Measurements from ENCODE around the gene CIAO2B.

Gene CIAO2B

DNA sequence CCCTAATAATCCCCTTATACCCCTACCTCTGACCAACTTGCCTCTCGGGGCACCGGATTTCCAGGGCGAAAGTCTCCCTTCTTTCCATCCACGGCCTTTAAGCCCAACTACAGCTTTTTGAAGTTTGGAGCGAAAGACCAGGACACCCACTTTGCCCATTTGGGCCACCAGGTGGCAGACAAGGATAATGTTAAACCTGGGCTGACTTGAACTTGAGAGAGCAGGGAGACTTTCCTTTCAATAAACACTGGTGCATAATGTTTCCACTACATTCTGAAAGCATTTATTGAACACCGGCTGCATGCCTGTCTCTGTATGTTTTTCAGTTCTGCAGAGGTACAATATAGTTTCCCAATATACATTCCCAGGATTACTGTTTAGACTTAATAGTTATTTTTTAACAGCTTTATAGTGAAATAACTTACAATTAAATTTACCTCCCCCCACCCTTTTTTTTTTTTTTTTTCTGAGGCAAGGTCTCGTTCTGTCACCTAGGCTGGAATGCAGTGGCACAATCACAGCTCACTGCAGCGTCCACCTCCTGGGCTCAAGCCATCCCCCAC, 20.0 kb upstream of the CIAO2B start:
- H3K4me3 ChIP-seq (ENCODE audit: low read depth, low read length) = no peak overlapping the region
- no peak overlapping the region for H3K27ac ChIP-seq (ENCODE audit: low read depth, low read length)
- H3K36me3 ChIP-seq (ENCODE audit: control insufficient read depth, insufficient read depth, low read length) = no peaks in the 10 kb centered on the region
- H3K9ac ChIP-seq (ENCODE audit: low read depth, low read length) = no peak overlapping the region
- H3K27me3 ChIP-seq (ENCODE audit: control insufficient read depth, insufficient read depth, low read length) = peaks cover 16% of the 10 kb centered on the region
- peaks cover 3% of the 10 kb centered on the region; the same call in 1 of the 2 replicates for H3K4me1 ChIP-seq (ENCODE audit: control insufficient read depth, insufficient read depth, low read length)
- no peaks in the 10 kb centered on the region; the same call in 1 of the 2 replicates for H3K9me3 ChIP-seq (ENCODE audit: control insufficient read depth, insufficient read depth, low read length)

DNA sequence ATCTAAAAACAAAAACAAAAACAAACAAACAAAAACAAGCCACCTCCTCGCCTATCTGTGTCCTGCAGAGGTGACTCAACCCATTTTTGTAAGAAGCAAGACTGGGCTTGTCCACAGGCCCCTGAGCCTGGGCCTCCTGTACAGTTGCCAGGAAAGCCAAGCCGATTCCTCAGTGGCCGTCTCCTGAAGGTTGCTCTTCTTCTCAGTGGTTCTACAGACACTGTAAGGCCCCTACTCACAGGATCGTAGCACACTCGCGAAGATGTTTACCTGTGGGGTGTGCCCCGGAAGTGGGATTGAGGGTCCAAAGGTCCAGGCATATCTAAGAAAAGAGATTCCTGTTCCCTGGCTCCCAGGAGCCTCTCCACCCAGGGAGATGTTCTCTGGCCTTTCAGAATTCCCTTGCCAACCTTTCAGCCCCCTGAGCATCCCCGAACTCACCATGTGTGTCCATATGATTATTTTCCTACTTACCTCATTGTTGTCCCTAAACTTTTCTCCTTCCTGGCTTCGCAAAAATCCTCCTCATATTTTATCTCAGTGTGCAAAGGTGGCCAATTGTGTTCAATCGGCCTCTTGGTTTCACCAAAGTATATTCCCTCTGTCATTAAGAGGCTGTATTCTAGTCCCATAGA, 19.4 kb upstream of the CIAO2B start:
- Histone ChIP-seq H3K9me3 (ENCODE audit: control insufficient read depth, insufficient read depth, low read length) (no peaks in the 10 kb centered on the region; the same call in 1 of the 2 replicates), H3K9ac (ENCODE audit: low read depth, low read length) (no peak overlapping the region), H3K27ac (ENCODE audit: low read depth, low read length) (no peak overlapping the region), H3K27me3 (ENCODE audit: control insufficient read depth, insufficient read depth, low read length) (peaks cover 22% of the 10 kb centered on the region), H3K4me1 (ENCODE audit: control insufficient read depth, insufficient read depth, low read length) (peaks cover 3% of the 10 kb centered on the region; the same call in 1 of the 2 replicates), H3K36me3 (ENCODE audit: control insufficient read depth, insufficient read depth, low read length) (no peaks in the 10 kb centered on the region), H3K4me3 (ENCODE audit: low read depth, low read length) (no peak overlapping the region)

DNA sequence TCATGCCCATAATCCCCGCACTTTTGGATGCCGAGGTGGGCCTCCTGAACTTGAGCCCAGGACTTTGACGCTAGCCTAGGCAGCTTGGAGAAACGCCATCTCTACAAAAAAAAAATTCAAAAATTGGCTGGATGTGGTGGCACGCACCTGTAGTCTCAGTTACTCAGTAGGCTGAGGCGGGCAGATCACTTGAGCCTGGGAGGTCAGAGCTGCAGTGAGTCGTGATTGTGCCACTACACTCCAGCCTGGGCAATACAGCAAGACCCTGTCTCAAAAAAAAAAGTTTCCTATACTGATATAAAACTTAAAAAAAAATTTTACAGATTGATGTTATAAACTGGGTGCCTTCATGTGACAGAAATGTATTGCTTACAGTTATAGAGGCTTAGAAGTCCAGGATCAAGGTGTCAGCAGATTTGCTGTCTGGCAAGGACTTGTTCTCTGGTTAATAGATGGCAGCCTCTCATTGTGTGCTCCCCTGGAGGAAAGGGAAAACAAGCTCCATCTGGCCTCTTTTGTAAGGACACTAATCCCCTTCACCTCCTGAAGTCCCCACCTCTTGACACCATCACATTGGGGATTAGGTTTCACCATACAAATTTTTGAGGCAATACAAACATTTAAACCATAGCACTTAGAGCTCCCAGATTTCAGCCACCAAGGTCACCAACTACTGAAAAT, 18.4 kb upstream of the CIAO2B start:
- Histone ChIP-seq H3K27ac (ENCODE audit: low read depth, low read length) (no peak overlapping the region), H3K9me3 (ENCODE audit: control insufficient read depth, insufficient read depth, low read length) (no peaks in the 10 kb centered on the region; the same call in 1 of the 2 replicates)

DNA sequence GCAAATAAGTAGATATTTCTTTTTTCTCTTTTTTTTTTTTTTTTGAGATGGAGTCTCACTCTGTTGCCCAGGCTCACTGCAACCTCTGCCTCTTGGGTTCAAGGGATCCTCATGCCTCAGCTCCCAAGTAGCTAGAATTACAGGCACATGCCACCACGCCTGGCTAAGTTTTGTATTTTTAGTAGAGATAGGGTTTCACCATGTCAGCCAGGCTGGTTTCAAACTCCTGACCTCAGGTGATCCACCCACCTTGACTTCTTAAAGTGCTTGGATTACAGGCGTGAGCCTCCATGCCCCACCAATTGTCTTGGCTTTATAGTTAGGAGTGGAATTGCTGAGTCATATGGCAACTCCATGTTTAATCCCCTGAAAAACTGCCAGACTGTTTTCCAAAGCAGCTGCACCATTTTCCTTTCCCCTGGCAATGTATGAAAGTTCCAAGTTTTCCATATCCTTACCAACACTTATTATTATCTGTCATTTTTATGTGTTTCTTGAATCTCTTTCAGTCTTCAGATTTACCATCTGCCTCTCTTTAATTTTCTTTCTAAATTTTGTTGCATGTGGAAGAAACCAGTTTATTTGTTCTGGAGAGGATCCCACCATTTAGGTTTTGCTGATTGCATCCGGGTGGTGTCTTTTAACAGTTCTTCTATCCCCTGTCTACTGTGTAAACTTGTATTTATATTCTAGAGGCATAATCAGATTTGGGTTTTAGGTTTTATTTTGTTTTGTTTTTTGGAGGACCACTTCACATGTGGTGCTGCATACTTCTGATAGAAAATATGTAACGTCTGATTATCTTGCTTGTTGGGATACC, 17.0 kb upstream of the CIAO2B start:
- H3K27ac ChIP-seq (ENCODE audit: low read depth, low read length) = no peak overlapping the region
- H3K36me3 ChIP-seq (ENCODE audit: control insufficient read depth, insufficient read depth, low read length) = no peaks in the 10 kb centered on the region
- peaks cover 36% of the 10 kb centered on the region for H3K27me3 ChIP-seq (ENCODE audit: control insufficient read depth, insufficient read depth, low read length)
- H3K9ac ChIP-seq (ENCODE audit: low read depth, low read length) = no peak overlapping the region
- no peak overlapping the region for H3K4me3 ChIP-seq (ENCODE audit: low read depth, low read length)
- peaks cover 3% of the 10 kb centered on the region; the same call in 1 of the 2 replicates for H3K4me1 ChIP-seq (ENCODE audit: control insufficient read depth, insufficient read depth, low read length)
- no peaks in the 10 kb centered on the region; the same call in 1 of the 2 replicates for H3K9me3 ChIP-seq (ENCODE audit: control insufficient read depth, insufficient read depth, low read length)

More for the DNA sequence above, 18.4 kb upstream of the CIAO2B start:
- H3K9ac ChIP-seq (ENCODE audit: low read depth, low read length) = no peak overlapping the region
- no peak overlapping the region for H3K4me3 ChIP-seq (ENCODE audit: low read depth, low read length)
- H3K36me3 ChIP-seq (ENCODE audit: control insufficient read depth, insufficient read depth, low read length) = no peaks in the 10 kb centered on the region
- H3K27me3 ChIP-seq (ENCODE audit: control insufficient read depth, insufficient read depth, low read length) = peaks cover 32% of the 10 kb centered on the region
- H3K4me1 ChIP-seq (ENCODE audit: control insufficient read depth, insufficient read depth, low read length) = peaks cover 3% of the 10 kb centered on the region; the same call in 1 of the 2 replicates

GRCh38 chr16:66950437-66950836, 16.2 kb upstream of the CIAO2B start:
- H3K4me1 ChIP-seq (ENCODE audit: control insufficient read depth, insufficient read depth, low read length) = peaks cover 3% of the 10 kb centered on the region; the same call in 1 of the 2 replicates
- H3K36me3 ChIP-seq (ENCODE audit: control insufficient read depth, insufficient read depth, low read length) = no peaks in the 10 kb centered on the region
- no peak overlapping the region for H3K4me3 ChIP-seq (ENCODE audit: low read depth, low read length)
- H3K27me3 ChIP-seq (ENCODE audit: control insufficient read depth, insufficient read depth, low read length) = peaks cover 36% of the 10 kb centered on the region
- H3K9ac ChIP-seq (ENCODE audit: low read depth, low read length) = no peak overlapping the region
- no peaks in the 10 kb centered on the region; the same call in 1 of the 2 replicates for H3K9me3 ChIP-seq (ENCODE audit: control insufficient read depth, insufficient read depth, low read length)
- H3K27ac ChIP-seq (ENCODE audit: low read depth, low read length) = no peak overlapping the region

DNA sequence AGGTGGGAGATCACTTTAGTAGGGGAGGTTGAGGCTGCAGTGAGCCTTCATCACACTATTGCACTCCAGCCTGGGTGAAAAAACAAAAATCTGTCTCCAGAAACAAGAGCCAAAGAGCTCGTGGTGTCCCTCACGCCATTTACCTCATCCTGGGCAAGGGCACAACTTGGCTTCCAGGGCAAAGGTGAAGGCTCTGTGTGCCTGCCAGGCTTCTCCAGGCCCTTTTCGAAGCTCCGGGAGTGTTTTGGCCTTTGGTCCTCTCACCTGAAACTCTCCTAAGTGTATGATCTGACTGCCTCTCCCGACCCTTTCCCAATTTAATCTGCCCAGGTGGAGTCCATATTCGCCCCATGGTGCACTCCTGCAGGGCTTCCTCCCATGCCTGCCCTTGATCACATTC, 15.3 kb upstream of the CIAO2B start:
- H3K9me3 ChIP-seq (ENCODE audit: control insufficient read depth, insufficient read depth, low read length) = no peaks in the 10 kb centered on the region; the same call in 1 of the 2 replicates
- no peak overlapping the region for H3K4me3 ChIP-seq (ENCODE audit: low read depth, low read length)
- H3K4me1 ChIP-seq (ENCODE audit: control insufficient read depth, insufficient read depth, low read length) = peaks cover 3% of the 10 kb centered on the region; the same call in 1 of the 2 replicates
- H3K27ac ChIP-seq (ENCODE audit: low read depth, low read length) = no peak overlapping the region
- no peaks in the 10 kb centered on the region for H3K36me3 ChIP-seq (ENCODE audit: control insufficient read depth, insufficient read depth, low read length)
- peaks cover 36% of the 10 kb centered on the region for H3K27me3 ChIP-seq (ENCODE audit: control insufficient read depth, insufficient read depth, low read length)
- no peak overlapping the region for H3K9ac ChIP-seq (ENCODE audit: low read depth, low read length)

- peaks cover 2% of the 10 kb centered on the region; the same call in 1 of the 2 replicates for H3K36me3 ChIP-seq (ENCODE audit: control insufficient read depth, insufficient read depth, low read length)
- peak overlapping the region; percentile 52; the same call in 1 of the 2 replicates for H3K4me3 ChIP-seq (ENCODE audit: low read depth, low read length)
- H3K9ac ChIP-seq (ENCODE audit: low read depth, low read length) = no peak overlapping the region
- H3K9me3 ChIP-seq (ENCODE audit: control insufficient read depth, insufficient read depth, low read length) = no peaks in the 10 kb centered on the region; the same call in 1 of the 2 replicates
- peaks cover 3% of the 10 kb centered on the region; the same call in 1 of the 2 replicates for H3K4me1 ChIP-seq (ENCODE audit: control insufficient read depth, insufficient read depth, low read length)
- peaks cover 36% of the 10 kb centered on the region for H3K27me3 ChIP-seq (ENCODE audit: control insufficient read depth, insufficient read depth, low read length)
- H3K27ac ChIP-seq (ENCODE audit: low read depth, low read length) = no peak overlapping the region
Measured at GRCh38 chr16:66948837-66949225, 14.6 kb upstream of the CIAO2B start.

DNA sequence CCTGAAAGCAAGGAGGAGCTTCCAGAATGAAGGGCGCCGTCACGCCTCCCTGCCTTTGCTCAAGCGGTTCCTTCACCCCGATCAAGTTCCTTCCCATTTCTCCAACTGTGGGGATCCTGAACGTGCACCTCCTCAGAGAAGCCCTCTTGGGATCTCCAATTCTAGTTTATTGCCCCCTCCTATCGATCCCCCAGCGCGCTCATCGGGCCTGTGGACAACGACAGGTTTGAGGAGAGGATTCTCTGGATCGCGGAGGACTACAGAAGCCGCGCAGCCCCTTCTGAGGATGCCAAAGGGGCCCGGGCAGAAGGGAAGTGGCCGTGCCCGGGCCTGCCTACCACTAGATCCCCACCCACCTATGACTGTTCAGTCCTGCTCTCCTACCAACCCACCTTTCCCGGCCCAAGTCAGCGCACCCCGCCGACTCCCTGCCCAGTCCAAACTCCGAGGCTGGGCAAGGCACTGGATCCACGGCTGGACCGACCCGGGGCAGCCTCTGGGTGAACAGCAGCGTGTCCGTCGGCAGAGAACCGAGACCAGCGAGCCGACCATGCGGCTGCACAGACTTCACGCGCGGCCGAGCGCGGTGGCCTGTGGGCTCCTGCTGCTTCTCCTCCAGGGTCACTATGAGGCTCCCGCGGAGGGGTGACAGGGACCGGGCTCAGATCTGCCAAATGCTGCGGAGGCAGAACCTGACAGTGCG, 14.1 kb upstream of the CIAO2B start:
- Histone ChIP-seq H3K27ac (ENCODE audit: low read depth, low read length) (no peak overlapping the region), H3K27me3 (ENCODE audit: control insufficient read depth, insufficient read depth, low read length) (peaks cover 36% of the 10 kb centered on the region), H3K4me1 (ENCODE audit: control insufficient read depth, insufficient read depth, low read length) (peaks cover 3% of the 10 kb centered on the region; the same call in 1 of the 2 replicates), H3K36me3 (ENCODE audit: control insufficient read depth, insufficient read depth, low read length) (peaks cover 6% of the 10 kb centered on the region; the same call in 1 of the 2 replicates), H3K9me3 (ENCODE audit: control insufficient read depth, insufficient read depth, low read length) (no peaks in the 10 kb centered on the region; the same call in 1 of the 2 replicates), H3K9ac (ENCODE audit: low read depth, low read length) (no peak overlapping the region), H3K4me3 (ENCODE audit: low read depth, low read length) (peak overlapping the region; percentile 52)

DNA sequence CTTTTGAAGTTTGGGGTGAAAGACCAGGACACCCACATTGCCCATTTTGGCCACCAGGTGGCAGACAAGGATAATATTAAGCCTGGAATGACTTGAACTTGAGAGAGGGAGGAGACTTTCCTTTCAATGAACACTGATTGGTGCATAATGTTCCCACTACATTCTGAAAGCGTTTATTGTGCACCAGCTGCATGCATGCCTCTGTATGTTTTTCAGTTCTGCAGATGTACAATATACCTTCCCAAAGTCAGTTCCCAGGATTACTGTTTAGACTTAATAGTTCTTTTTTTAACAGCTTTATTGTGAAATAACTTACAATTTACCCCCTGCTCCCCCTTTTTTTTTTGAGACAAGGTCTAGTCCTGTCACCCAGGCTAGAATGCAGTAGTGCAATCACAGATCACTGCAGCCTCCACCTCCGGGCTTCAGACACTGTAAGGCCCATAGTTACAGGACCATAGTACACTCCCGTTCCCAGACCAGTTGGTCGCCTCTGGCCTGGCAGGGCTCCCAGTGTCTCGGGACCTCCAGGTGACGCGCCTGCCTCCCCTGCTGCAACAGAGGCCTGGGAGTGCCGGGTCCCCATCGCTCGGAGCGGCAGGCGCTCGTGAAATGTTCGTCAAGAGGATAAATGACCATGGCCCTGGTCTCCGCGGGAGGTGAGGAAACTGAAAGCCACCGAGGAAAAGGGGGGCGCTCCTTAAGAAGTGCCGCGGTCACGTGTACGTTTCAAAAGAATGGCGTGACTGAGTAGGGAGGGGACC, 13.3 kb upstream of the CIAO2B start:
- H3K9ac ChIP-seq (ENCODE audit: low read depth, low read length) = no peak overlapping the region
- H3K9me3 ChIP-seq (ENCODE audit: control insufficient read depth, insufficient read depth, low read length) = no peaks in the 10 kb centered on the region; the same call in 1 of the 2 replicates
- peaks cover 13% of the 10 kb centered on the region; the same call in 1 of the 2 replicates for H3K36me3 ChIP-seq (ENCODE audit: control insufficient read depth, insufficient read depth, low read length)
- no peak overlapping the region for H3K27ac ChIP-seq (ENCODE audit: low read depth, low read length)
- no peaks in the 10 kb centered on the region for H3K4me1 ChIP-seq (ENCODE audit: control insufficient read depth, insufficient read depth, low read length)
- peaks cover 36% of the 10 kb centered on the region for H3K27me3 ChIP-seq (ENCODE audit: control insufficient read depth, insufficient read depth, low read length)
- peak overlapping the region; percentile 52 for H3K4me3 ChIP-seq (ENCODE audit: low read depth, low read length)
